Activated T-cell treated with anti-CD3 and anti-CD28 coated beads for 48 hours (primary cell): ENCODE results near the gene TRMT11.
"Not testable (repeated sequence)": the region's sequence is repeated elsewhere in the genome, so short reads cannot be mapped to it uniquely, and the experiment has no call there.

Experiments
- DNase-seq: peaks from one replicate; pipeline ENCODE4 v3.0.0-alpha.2; 2020; ENCODE audit warnings: low read depth

TRMT11 gene

GRCh38 chr6:126047648-126048047 is 61.3 kb downstream of the TRMT11 start:
- DNase-seq, result no peak

- no peak for DNase-seq
Measured at GRCh38 chr6:126048635-126049034, 62.3 kb downstream of the TRMT11 start.

- DNase-seq, result no peak
Measured at GRCh38 chr6:126050795-126051194, 64.5 kb downstream of the TRMT11 start.

- DNase-seq, result no peak
Measured at GRCh38 chr6:126051791-126052190, 65.5 kb downstream of the TRMT11 start.

GRCh38 chr6:126052485-126052884 is 66.1 kb downstream of the TRMT11 start:
- DNase-seq, result no peak

- no peak for DNase-seq
Measured at GRCh38 chr6:126054258-126054702, 67.9 kb downstream of the TRMT11 start.

- DNase-seq, result no peak
Measured at GRCh38 chr6:126054802-126055201, 68.5 kb downstream of the TRMT11 start.

- DNase-seq, result no peak
Measured at GRCh38 chr6:126055449-126055848, 69.1 kb downstream of the TRMT11 start.

- no peak for DNase-seq
Measured at GRCh38 chr6:126056355-126057004, 70.1 kb downstream of the TRMT11 start.

GRCh38 chr6:126058085-126058484 is 71.7 kb downstream of the TRMT11 start:
- DNase-seq, result not testable (repeated sequence)

- DNase-seq, result no peak
Measured at GRCh38 chr6:126060400-126060799, 74.1 kb downstream of the TRMT11 start.

GRCh38 chr6:126063512-126064146 is 77.3 kb downstream of the TRMT11 start:
- DNase-seq, result no peak

GRCh38 chr6:126064257-126064747 is 78.0 kb downstream of the TRMT11 start:
- no peak for DNase-seq

GRCh38 chr6:126064748-126065401 is 78.5 kb downstream of the TRMT11 start:
- no peak for DNase-seq

- no peak for DNase-seq
Measured at GRCh38 chr6:126066053-126067048, 80.0 kb downstream of the TRMT11 start.

- DNase-seq, result no peak
Measured at GRCh38 chr6:126067073-126067472, 80.7 kb downstream of the TRMT11 start.

- no peak for DNase-seq
Measured at GRCh38 chr6:126069449-126069848, 83.1 kb downstream of the TRMT11 start.

- no peak for DNase-seq
Measured at GRCh38 chr6:126071000-126071647, 84.8 kb downstream of the TRMT11 start.

GRCh38 chr6:126072172-126072571 is 85.8 kb downstream of the TRMT11 start:
- no peak for DNase-seq

- DNase-seq, result no peak
Measured at GRCh38 chr6:126072834-126073233, 86.5 kb downstream of the TRMT11 start.

- no peak for DNase-seq
Measured at GRCh38 chr6:126075335-126076071, 89.2 kb downstream of the TRMT11 start.
